ENCODE data around the gene ZNF681. TPM values are rescaled to one million over a fixed set of nuclear protein-coding genes. Genes with fewer than 3 reads are reported as not detected.

Gene ZNF681
- total and polyA plus RNA-seq, 10 of the 15 experiments (the other 5 are each of a cell fraction or from before 2014, with no cell fraction given): 0.11 to 0.41 (median 0.24) TPM; not detected in 1

- no peak for TF ChIP-seq E4F1 (IDR thresholded peaks at IDR 0.05; ENCODE audit: borderline replicate concordance, partially characterized antibody)
- TF ChIP-seq EZH2 (IDR thresholded peaks at IDR 0.05; ENCODE audit: borderline replicate concordance, control insufficient read depth, low read depth, low read length): no peak
- TF ChIP-seq ETV6 (conservative IDR thresholded peaks at IDR 0.05 in 1 of 2, IDR thresholded peaks at IDR 0.05 in 1 of 2; ENCODE audit: borderline replicate concordance in 1 of 2, low read depth in 1 of 2): no peak
- TF ChIP-seq EP300 (IDR thresholded peaks at IDR 0.05; ENCODE audit: borderline replicate concordance in 1 of 2, control insufficient read depth in 1 of 2, low read depth in 2 of 2, low read length in 2 of 2): no peak
- no peak for TF ChIP-seq MYC (IDR thresholded peaks at IDR 0.05; ENCODE audit: insufficient read depth, insufficient read length, insufficient replicate concordance, low read length, severe bottlenecking)
- TF ChIP-seq KLF5 (IDR thresholded peaks at IDR 0.05; ENCODE audit: partially characterized antibody): no peak
- no peak for TF ChIP-seq ATF2 (IDR thresholded peaks at IDR 0.05; ENCODE audit: low read length)
- no peak for TF ChIP-seq E2F8 (IDR thresholded peaks at IDR 0.05; ENCODE audit: low read depth, partially characterized antibody)
- no peak for TF ChIP-seq CUX1 (IDR thresholded peaks at IDR 0.05; ENCODE audit: insufficient replicate concordance, low read depth, low read length)
Measured at GRCh38 chr19:23795462-23795861, 36.8 kb upstream of the ZNF681 start (continued).
